Measurements from ENCODE around the gene CTDP1.

CTDP1 gene

GRCh38 chr18:79798346-79798998, 118.9 kb downstream of the CTDP1 start:
- DNase-seq, result peak; percentile 20
- H3K9me3 ChIP-seq (ENCODE audit: control insufficient read depth, low read length), result no peaks in the 10 kb centered on the region
- H2BK12ac ChIP-seq (ENCODE audit: low read length in 2 of 2), result no peak overlapping the region
- H3K79me1 ChIP-seq (replicated peaks; ENCODE audit: low read length, poor library complexity, severe bottlenecking), result no peaks in the 10 kb centered on the region
- H2BK5ac ChIP-seq (ENCODE audit: low read depth, low read length, poor library complexity, severe bottlenecking), result no peak overlapping the region
- H2BK15ac ChIP-seq (ENCODE audit: low read depth, poor library complexity, severe bottlenecking), result no peak overlapping the region
- H3K9ac ChIP-seq (ENCODE audit: low read length), result no peak overlapping the region
- H3K4me2 ChIP-seq (ENCODE audit: low read length, poor library complexity, severe bottlenecking), result peak overlapping the region; percentile 43
- H3K27ac ChIP-seq (ENCODE audit: low read length, poor library complexity, severe bottlenecking), result no peak overlapping the region
- H4K8ac ChIP-seq (ENCODE audit: low read length), result no peak overlapping the region
- no peaks in the 10 kb centered on the region for H3K36me3 ChIP-seq (ENCODE audit: control insufficient read depth in 1 of 2, insufficient read depth in 2 of 2, low read depth in 1 of 2, low read length in 2 of 2)
- WGBS, result 4% methylated on average over 57 of the region's 78 CpGs
- H2AK5ac ChIP-seq (ENCODE audit: low read length, severe bottlenecking), result no peak overlapping the region
- no peak overlapping the region for H2AFZ ChIP-seq (ENCODE audit: low read depth, low read length)
- no peak overlapping the region for H3K14ac ChIP-seq (ENCODE audit: low read length in 2 of 2)
- H3K27me3 ChIP-seq (ENCODE audit: control insufficient read depth in 1 of 2, insufficient read depth in 1 of 2, low read length in 2 of 2), result peaks cover 46 to 62% of the 10 kb centered on the region in 2 experiments
- H4K91ac ChIP-seq (ENCODE audit: low read length), result no peak overlapping the region
- no peak overlapping the region for H3K4me3 ChIP-seq (ENCODE audit: insufficient read depth in 1 of 2, low read depth in 1 of 2, low read length in 2 of 2)
- H3K4ac ChIP-seq (ENCODE audit: low read depth in 1 of 2, low read length in 2 of 2), result no peak overlapping the region
- no peak overlapping the region for H3K23ac ChIP-seq (ENCODE audit: low read length in 2 of 2)
- peaks cover 12% of the 10 kb centered on the region for H3K4me1 ChIP-seq (ENCODE audit: control insufficient read depth, insufficient read depth, low read depth, low read length)
- no peak overlapping the region for H2BK120ac ChIP-seq (ENCODE audit: low read depth, low read length)
- no peak overlapping the region for H3K18ac ChIP-seq (ENCODE audit: low read depth in 1 of 2, low read length in 2 of 2)

- no peak overlapping the region for H2BK12ac ChIP-seq (ENCODE audit: low read length in 2 of 2)
- H3K14ac ChIP-seq (ENCODE audit: low read length in 2 of 2), result no peak overlapping the region
- H3K4me1 ChIP-seq (ENCODE audit: control insufficient read depth, insufficient read depth, low read depth, low read length), result peaks cover 12% of the 10 kb centered on the region
- no peak overlapping the region for H3K23ac ChIP-seq (ENCODE audit: low read length in 2 of 2)
- H3K27me3 ChIP-seq (ENCODE audit: control insufficient read depth in 1 of 2, insufficient read depth in 1 of 2, low read length in 2 of 2), result peaks cover 46 to 62% of the 10 kb centered on the region in 2 experiments
- no peak overlapping the region for H3K27ac ChIP-seq (ENCODE audit: low read length, poor library complexity, severe bottlenecking)
- no peak overlapping the region for H4K8ac ChIP-seq (ENCODE audit: low read length)
- H2BK120ac ChIP-seq (ENCODE audit: low read depth, low read length), result no peak overlapping the region
- H2BK5ac ChIP-seq (ENCODE audit: low read depth, low read length, poor library complexity, severe bottlenecking), result no peak overlapping the region
- no peak overlapping the region for H2AFZ ChIP-seq (ENCODE audit: low read depth, low read length)
- H3K79me1 ChIP-seq (replicated peaks; ENCODE audit: low read length, poor library complexity, severe bottlenecking), result no peaks in the 10 kb centered on the region
- no peak for DNase-seq
- no peak overlapping the region for H3K9ac ChIP-seq (ENCODE audit: low read length)
- WGBS, result 18% methylated on average over 10 of the region's 14 CpGs
- H3K4me3 ChIP-seq (ENCODE audit: insufficient read depth in 1 of 2, low read depth in 1 of 2, low read length in 2 of 2), result no peak overlapping the region
- no peak overlapping the region for H3K4ac ChIP-seq (ENCODE audit: low read depth in 1 of 2, low read length in 2 of 2)
- H3K9me3 ChIP-seq (ENCODE audit: control insufficient read depth, low read length), result no peaks in the 10 kb centered on the region
- no peaks in the 10 kb centered on the region for H3K36me3 ChIP-seq (ENCODE audit: control insufficient read depth in 1 of 2, insufficient read depth in 2 of 2, low read depth in 1 of 2, low read length in 2 of 2)
- H3K4me2 ChIP-seq (ENCODE audit: low read length, poor library complexity, severe bottlenecking), result no peak overlapping the region
- H3K18ac ChIP-seq (ENCODE audit: low read depth in 1 of 2, low read length in 2 of 2), result no peak overlapping the region
- H2BK15ac ChIP-seq (ENCODE audit: low read depth, poor library complexity, severe bottlenecking), result no peak overlapping the region
- H4K91ac ChIP-seq (ENCODE audit: low read length), result no peak overlapping the region
- H2AK5ac ChIP-seq (ENCODE audit: low read length, severe bottlenecking), result no peak overlapping the region
Observed at GRCh38 chr18:79798999-79799370, 119.4 kb downstream of the CTDP1 start.

GRCh38 chr18:79799619-79800370, 120.2 kb downstream of the CTDP1 start:
- no peak overlapping the region for H3K27ac ChIP-seq (ENCODE audit: low read length, poor library complexity, severe bottlenecking)
- no peak overlapping the region for H2BK5ac ChIP-seq (ENCODE audit: low read depth, low read length, poor library complexity, severe bottlenecking)
- H3K27me3 ChIP-seq (ENCODE audit: control insufficient read depth in 1 of 2, insufficient read depth in 1 of 2, low read length in 2 of 2), result peaks cover 46 to 59% of the 10 kb centered on the region in 2 experiments
- peak overlapping the region in 1 of 2 experiments; percentile 17 for H3K4me3 ChIP-seq (ENCODE audit: insufficient read depth in 1 of 2, low read depth in 1 of 2, low read length in 2 of 2)
- no peak overlapping the region for H3K9ac ChIP-seq (ENCODE audit: low read length)
- no peak overlapping the region for H3K23ac ChIP-seq (ENCODE audit: low read length in 2 of 2)
- no peak overlapping the region for H4K91ac ChIP-seq (ENCODE audit: low read length)
- no peak overlapping the region for H3K4ac ChIP-seq (ENCODE audit: low read depth in 1 of 2, low read length in 2 of 2)
- H3K14ac ChIP-seq (ENCODE audit: low read length in 2 of 2), result no peak overlapping the region
- no peak overlapping the region for H3K18ac ChIP-seq (ENCODE audit: low read depth in 1 of 2, low read length in 2 of 2)
- no peak overlapping the region for H2AK5ac ChIP-seq (ENCODE audit: low read length, severe bottlenecking)
- H2BK15ac ChIP-seq (ENCODE audit: low read depth, poor library complexity, severe bottlenecking), result no peak overlapping the region
- no peak overlapping the region for H2AFZ ChIP-seq (ENCODE audit: low read depth, low read length)
- DNase-seq, result no peak
- no peak overlapping the region for H3K4me2 ChIP-seq (ENCODE audit: low read length, poor library complexity, severe bottlenecking)
- WGBS, result 83% methylated on average over 30 of the region's 30 CpGs
- H4K8ac ChIP-seq (ENCODE audit: low read length), result no peak overlapping the region
- no peaks in the 10 kb centered on the region for H3K79me1 ChIP-seq (replicated peaks; ENCODE audit: low read length, poor library complexity, severe bottlenecking)
- H2BK120ac ChIP-seq (ENCODE audit: low read depth, low read length), result no peak overlapping the region
- no peak overlapping the region for H2BK12ac ChIP-seq (ENCODE audit: low read length in 2 of 2)
- no peaks in the 10 kb centered on the region for H3K9me3 ChIP-seq (ENCODE audit: control insufficient read depth, low read length)
- H3K4me1 ChIP-seq (ENCODE audit: control insufficient read depth, insufficient read depth, low read depth, low read length), result peaks cover 12% of the 10 kb centered on the region
- no peaks in the 10 kb centered on the region for H3K36me3 ChIP-seq (ENCODE audit: control insufficient read depth in 1 of 2, insufficient read depth in 2 of 2, low read depth in 1 of 2, low read length in 2 of 2)

GRCh38 chr18:79800371-79801180, 121.0 kb downstream of the CTDP1 start:
- Histone ChIP-seq H3K9me3 (ENCODE audit: control insufficient read depth, low read length) (no peaks in the 10 kb centered on the region), H2AFZ (ENCODE audit: low read depth, low read length) (no peak overlapping the region), H3K79me1 (replicated peaks; ENCODE audit: low read length, poor library complexity, severe bottlenecking) (no peaks in the 10 kb centered on the region), H2AK5ac (ENCODE audit: low read length, severe bottlenecking) (no peak overlapping the region), H4K8ac (ENCODE audit: low read length) (no peak overlapping the region), H3K4ac (ENCODE audit: low read depth in 1 of 2, low read length in 2 of 2) (no peak overlapping the region), H3K18ac (ENCODE audit: low read depth in 1 of 2, low read length in 2 of 2) (no peak overlapping the region), H4K91ac (ENCODE audit: low read length) (no peak overlapping the region), H2BK15ac (ENCODE audit: low read depth, poor library complexity, severe bottlenecking) (no peak overlapping the region), H3K27ac (ENCODE audit: low read length, poor library complexity, severe bottlenecking) (no peak overlapping the region), H2BK5ac (ENCODE audit: low read depth, low read length, poor library complexity, severe bottlenecking) (no peak overlapping the region), H3K9ac (ENCODE audit: low read length) (no peak overlapping the region), H3K36me3 (ENCODE audit: control insufficient read depth in 1 of 2, insufficient read depth in 2 of 2, low read depth in 1 of 2, low read length in 2 of 2) (no peaks in the 10 kb centered on the region), H3K4me3 (ENCODE audit: insufficient read depth in 1 of 2, low read depth in 1 of 2, low read length in 2 of 2) (no peak overlapping the region), H3K27me3 (ENCODE audit: control insufficient read depth in 1 of 2, insufficient read depth in 1 of 2, low read length in 2 of 2) (peaks cover 43 to 61% of the 10 kb centered on the region in 2 experiments), H2BK120ac (ENCODE audit: low read depth, low read length) (no peak overlapping the region), H3K4me2 (ENCODE audit: low read length, poor library complexity, severe bottlenecking) (no peak overlapping the region), H3K14ac (ENCODE audit: low read length in 2 of 2) (no peak overlapping the region), H3K23ac (ENCODE audit: low read length in 2 of 2) (no peak overlapping the region), H2BK12ac (ENCODE audit: low read length in 2 of 2) (no peak overlapping the region), H3K4me1 (ENCODE audit: control insufficient read depth, insufficient read depth, low read depth, low read length) (peaks cover 12% of the 10 kb centered on the region)
- WGBS, result 90% methylated on average over 35 of the region's 39 CpGs
- no peak for DNase-seq

Measured in mesenchymal stem cell (in vitro differentiated cells and primary cell).